SK-N-SH treated with all-trans-retinoic acid at 6 μM for 48 hours (cell line): Measurements from ENCODE around the gene SNX13.

Experiments used
- ATAC-seq: fragments of 200-7000 bp; cut with Tn5 transposase; 3 replicates; pipeline ENCODE4 v1.9.1; 2020; ENCODE audit warnings: mild to moderate bottlenecking, moderate library complexity
- ARNTL ChIP-seq: fragments of 450-650 bp; formaldehyde crosslinking; IDR thresholded peaks from 2 replicates; pipeline ENCODE4 v1.5.0; 2020; ENCODE audit warnings: low read depth, mild to moderate bottlenecking, moderate library complexity, borderline replicate concordance
- BACH2 ChIP-seq: fragments of 250-450 bp; sonication (Bioruptor Pico); IDR thresholded peaks from 2 replicates; pipeline ENCODE4 v1.9.0; 2021; ENCODE audit warnings: mild to moderate bottlenecking, borderline replicate concordance
- CSDC2 ChIP-seq: fragments of 250-450 bp; sonication (Bioruptor Pico); IDR thresholded peaks from 2 replicates; pipeline ENCODE4 v1.5.0; 2020; ENCODE audit warnings: mild to moderate bottlenecking, moderate library complexity
- CSRNP3 ChIP-seq: fragments of 250-450 bp; sonication (Bioruptor Pico); IDR thresholded peaks from 2 replicates; pipeline ENCODE4 v1.5.1; 2021; ENCODE audit warnings: mild to moderate bottlenecking, moderate library complexity
- ESRRG ChIP-seq: fragments of 250-450 bp; sonication (Bioruptor Pico); IDR thresholded peaks from 2 replicates; pipeline ENCODE4 v1.6.1; 2021; ENCODE audit warnings: mild to moderate bottlenecking
- GLIS3 ChIP-seq: fragments of 250-450 bp; sonication (Bioruptor Pico); IDR thresholded peaks from 2 replicates; pipeline ENCODE4 v1.5.0; 2020; ENCODE audit warnings: mild to moderate bottlenecking, moderate library complexity
- ISL1 ChIP-seq: fragments of 250-450 bp; sonication (Bioruptor Pico); IDR thresholded peaks from 2 replicates; pipeline ENCODE4 v2.1.2; 2022; ENCODE audit warnings: mild to moderate bottlenecking, moderate library complexity
- OSR1 ChIP-seq: fragments of 250-450 bp; sonication (Bioruptor Pico); IDR thresholded peaks from 2 replicates; pipeline ENCODE4 v1.8.0; 2022; ENCODE audit warnings: moderate library complexity, mild to moderate bottlenecking, inconsistent platforms
- PATZ1 ChIP-seq: fragments of 250-450 bp; sonication (Bioruptor Pico); IDR thresholded peaks from 2 replicates; pipeline ENCODE4 v1.8.0; 2020; ENCODE audit warnings: mild to moderate bottlenecking, moderate library complexity, borderline replicate concordance
- POU6F1 ChIP-seq: fragments of 250-450 bp; sonication (Bioruptor Pico); IDR thresholded peaks from 2 replicates; pipeline ENCODE4 v1.8.0; 2021; ENCODE audit warnings: low read depth, mild to moderate bottlenecking, moderate library complexity, borderline replicate concordance
- PPARA ChIP-seq: fragments of 250-450 bp; sonication (Bioruptor Pico); IDR thresholded peaks from 2 replicates; pipeline ENCODE4 v1.5.0; 2020; ENCODE audit warnings: mild to moderate bottlenecking, borderline replicate concordance
- RARB ChIP-seq: fragments of 250-450 bp; sonication (Bioruptor Pico); IDR thresholded peaks from 2 replicates; pipeline ENCODE4 v1.8.0; 2021; ENCODE audit warnings: mild to moderate bottlenecking, moderate library complexity
- SNAI2 ChIP-seq: fragments of 250-450 bp; sonication (Bioruptor Pico); IDR thresholded peaks from 2 replicates; pipeline ENCODE4 v1.5.0; 2020; ENCODE audit warnings: mild to moderate bottlenecking, moderate library complexity
- TCF4 ChIP-seq: fragments of 250-450 bp; sonication (Bioruptor Pico); IDR thresholded peaks from 2 replicates; pipeline ENCODE4 v1.8.0; 2021; ENCODE audit warnings: mild to moderate bottlenecking, moderate library complexity, borderline replicate concordance
- TOX ChIP-seq: fragments of 250-450 bp; sonication (Bioruptor Pico); IDR thresholded peaks from 2 replicates; pipeline ENCODE4 v1.8.0; 2021; ENCODE audit warnings: mild to moderate bottlenecking, moderate library complexity, borderline replicate concordance
- TSHZ2 ChIP-seq: fragments of 250-450 bp; sonication (Bioruptor Pico); IDR thresholded peaks from 2 replicates; pipeline ENCODE4 v1.5.0; 2020; ENCODE audit warnings: mild to moderate bottlenecking, moderate library complexity
- ZC3H10 ChIP-seq: fragments of 250-450 bp; sonication (Bioruptor Pico); IDR thresholded peaks from 2 replicates; pipeline ENCODE4 v1.5.1; 2021; ENCODE audit warnings: mild to moderate bottlenecking, moderate library complexity
- ZFP3 ChIP-seq: fragments of 250-450 bp; sonication (Bioruptor Pico); IDR thresholded peaks from 2 replicates; pipeline ENCODE4 v1.5.0; 2020; ENCODE audit warnings: mild to moderate bottlenecking, moderate library complexity
- ZFP30 ChIP-seq: fragments of 450-650 bp; formaldehyde crosslinking; IDR thresholded peaks from 2 replicates; pipeline ENCODE4 v1.5.0; 2022; ENCODE audit warnings: mild to moderate bottlenecking, moderate library complexity
- ZNF565 ChIP-seq: fragments of 450-650 bp; formaldehyde crosslinking; conservative IDR thresholded peaks from 2 replicates; pipeline ENCODE4 v1.5.0; 2020; ENCODE audit warnings: low read depth, mild to moderate bottlenecking, moderate library complexity
- ZNF70 ChIP-seq: fragments of 450-650 bp; formaldehyde crosslinking; IDR thresholded peaks from 2 replicates; pipeline ENCODE4 v1.5.0; 2020; ENCODE audit warnings: mild to moderate bottlenecking, moderate library complexity
- ZNF8 ChIP-seq: fragments of 450-650 bp; formaldehyde crosslinking; IDR thresholded peaks from 2 replicates; pipeline ENCODE4 v1.5.0; 2020; ENCODE audit warnings: mild to moderate bottlenecking, moderate library complexity

Gene SNX13

GRCh38 chr7:17932770-17933169, 7.5 kb downstream of the SNX13 start:
- no peak for ATAC-seq
- TF ChIP-seq SNAI2 (no peak), ZFP3 (CRISPR knock-in tag) (no peak), TOX (CRISPR knock-in tag) (no peak), ARNTL (CRISPR knock-in tag) (no peak), ZFP30 (CRISPR knock-in tag) (no peak), ZNF8 (CRISPR knock-in tag) (no peak), ISL1 (CRISPR knock-in tag) (no peak), ZNF70 (CRISPR knock-in tag) (no peak), TSHZ2 (CRISPR knock-in tag) (no peak), RARB (no peak), BACH2 (CRISPR knock-in tag) (no peak), PATZ1 (CRISPR knock-in tag) (no peak), POU6F1 (CRISPR knock-in tag) (no peak), ZC3H10 (CRISPR knock-in tag) (no peak), GLIS3 (CRISPR knock-in tag) (no peak), PPARA (CRISPR knock-in tag) (no peak), CSRNP3 (CRISPR knock-in tag) (no peak)

GRCh38 chr7:17931069-17931468, 9.2 kb downstream of the SNX13 start:
- ATAC-seq = no peak
- TF ChIP-seq ZNF565 (CRISPR knock-in tag) = no peak
- no peak for TF ChIP-seq TCF4 (CRISPR knock-in tag)
- no peak for TF ChIP-seq RARB
- no peak for TF ChIP-seq ZNF70 (CRISPR knock-in tag)
- TF ChIP-seq ESRRG (CRISPR knock-in tag) = no peak

- no peak for ATAC-seq
- TF ChIP-seq ZFP30 (CRISPR knock-in tag) = no peak
- no peak for TF ChIP-seq ZC3H10 (CRISPR knock-in tag)
- no peak for TF ChIP-seq ESRRG (CRISPR knock-in tag)
- TF ChIP-seq CSRNP3 (CRISPR knock-in tag) = no peak
- TF ChIP-seq PPARA (CRISPR knock-in tag) = no peak
- no peak for TF ChIP-seq CSDC2 (CRISPR knock-in tag)
- TF ChIP-seq ARNTL (CRISPR knock-in tag) = no peak
- no peak for TF ChIP-seq ZFP3 (CRISPR knock-in tag)
- no peak for TF ChIP-seq ZNF8 (CRISPR knock-in tag)
- no peak for TF ChIP-seq TOX (CRISPR knock-in tag)
- no peak for TF ChIP-seq GLIS3 (CRISPR knock-in tag)
- TF ChIP-seq BACH2 (CRISPR knock-in tag) = no peak
- no peak for TF ChIP-seq POU6F1 (CRISPR knock-in tag)
- no peak for TF ChIP-seq OSR1
- no peak for TF ChIP-seq RARB
- TF ChIP-seq ISL1 (CRISPR knock-in tag) = no peak
- TF ChIP-seq TSHZ2 (CRISPR knock-in tag) = no peak
Observed at GRCh38 chr7:17930546-17930945, 9.7 kb downstream of the SNX13 start.
